Endothelial cell of umbilical vein (primary cell): ENCODE measurements around the gene SLC22A4. TPM values are rescaled to one million over a fixed set of nuclear protein-coding genes. Genes with fewer than 3 reads are reported as not detected.

Experiments used
- BruUV-seq: library from RNA; stranded (reverse); fragments of 400-500 nt; replicated peaks from 2 replicates; lab custom pipeline; 2021; lab: Mats Ljungman, UMichigan
- CTCF ChIA-PET: fragments of 300-600, 350-600 bp; sonication (Branson Sonifier 250); formaldehyde crosslinking; loops from one replicate; lab custom pipeline; 2021; ENCODE audit warnings: antibody characterized with exemption, inconsistent platforms; lab: Charles Lee
- POLR2A ChIA-PET: fragments of 300-600, 350-600 bp; sonication (Branson Sonifier 250); formaldehyde crosslinking; loops from one replicate; lab custom pipeline; 2021; ENCODE audit warnings: antibody characterized with exemption, inconsistent platforms; lab: Charles Lee
- DNase-seq: peaks from one replicate; pipeline ENCODE4 v3.0.0-alpha.2; 2011; ENCODE audit warnings: low read depth, low spot score
- FAIRE-seq: peaks from 2 replicates; lab custom pipeline; 2011; peaks lifted over from hg19 to GRCh38; lab: Jason Lieb, UNC
- H2AFZ ChIP-seq: 2 replicates; pipeline ENCODE4 v1.6.0; 2012; ENCODE audit warnings: low read depth, low read length, control low read depth, inconsistent platforms
- H3K27ac ChIP-seq: 2 replicates; pipeline ENCODE4 v1.5.1; 2011; ENCODE audit warnings: low read depth, mild to moderate bottlenecking, control low read depth, low read length, moderate library complexity; ENCODE audit not compliant: insufficient read depth
- H3K27me3 ChIP-seq, 2 experiments: 2 replicates each; pipeline versions ENCODE4 v1.6.0 to v1.6.1; 2011; ENCODE audit warnings: low read length in 2 of 2, mixed read lengths in 1 of 2; ENCODE audit not compliant: control insufficient read depth in 2 of 2, insufficient read depth in 2 of 2
- H3K36me3 ChIP-seq, 2 experiments: 2 replicates in 1 of 2; 3 replicates in 1 of 2; pipeline ENCODE4 v1.5.1; 2011; ENCODE audit warnings: low read length in 2 of 2, mild to moderate bottlenecking in 1 of 2, moderate library complexity in 1 of 2; ENCODE audit not compliant: control insufficient read depth in 2 of 2, insufficient read depth in 2 of 2; ENCODE audit errors: extremely low read depth in 1 of 2
- H3K4me1 ChIP-seq: 3 replicates; pipeline ENCODE4 v1.5.1; 2011; ENCODE audit warnings: mild to moderate bottlenecking, low read length; ENCODE audit not compliant: control insufficient read depth, insufficient read depth; ENCODE audit errors: extremely low read depth
- H3K4me2 ChIP-seq: 2 replicates; pipeline ENCODE4 v1.6.1; 2011; ENCODE audit warnings: low read length, control low read depth, mixed read lengths; ENCODE audit not compliant: insufficient read depth
- H3K4me3 ChIP-seq, 3 experiments: fragments of 200-600 bp in 1 of 3; sonication (generic), shearing (Covaris generic) in 1 of 3; replicated peaks in 1 of 3; 2 replicates each; pipeline ENCODE4 v1.5.1; 2011 to 2016; ENCODE audit warnings: control low read depth in 3 of 3, low read length in 3 of 3, mild to moderate bottlenecking in 2 of 3, inconsistent platforms in 1 of 3, low read depth in 1 of 3, moderate library complexity in 1 of 3; ENCODE audit not compliant: insufficient read depth in 1 of 3
- H3K79me2 ChIP-seq: 2 replicates; pipeline ENCODE4 v1.6.0; 2012; ENCODE audit warnings: low read length, inconsistent platforms; ENCODE audit not compliant: control insufficient read depth, insufficient read depth
- H3K9ac ChIP-seq: replicated peaks from 2 replicates; pipeline ENCODE3; 2011; ENCODE audit warnings: low read length, control low read depth; ENCODE audit not compliant: insufficient read depth; ENCODE audit errors: extremely low read depth
- H3K9me1 ChIP-seq: replicated peaks from 3 replicates; pipeline ENCODE4 v1.6.0; 2011; ENCODE audit warnings: mild to moderate bottlenecking, low read length; ENCODE audit not compliant: control insufficient read depth, insufficient read depth; ENCODE audit errors: extremely low read depth
- H3K9me3 ChIP-seq: replicated peaks from 2 replicates; pipeline ENCODE4 v1.5.1; 2012; ENCODE audit warnings: low read length, inconsistent platforms; ENCODE audit not compliant: control insufficient read depth, insufficient read depth
- H4K20me1 ChIP-seq: replicated peaks from 2 replicates; pipeline ENCODE3; 2011; ENCODE audit warnings: mild to moderate bottlenecking, low read length; ENCODE audit not compliant: control insufficient read depth, insufficient read depth; ENCODE audit errors: extremely low read depth
- FOS ChIP-seq: IDR thresholded peaks from 2 replicates; pipeline ENCODE4 v1.6.1; 2011; ENCODE audit warnings: mild to moderate bottlenecking, low read length, moderate library complexity, borderline replicate concordance; ENCODE audit not compliant: insufficient read depth
- GATA2 ChIP-seq: IDR thresholded peaks from 2 replicates; pipeline ENCODE4 v1.7.0; 2011; ENCODE audit warnings: low read depth, mild to moderate bottlenecking, moderate library complexity, mixed read lengths, low read length; ENCODE audit not compliant: insufficient read length, insufficient read depth
- JUN ChIP-seq: IDR thresholded peaks from 2 replicates; pipeline ENCODE4 v1.6.1; 2011; ENCODE audit warnings: borderline replicate concordance, low read depth; ENCODE audit not compliant: insufficient read length, insufficient read depth
- MYC ChIP-seq: IDR thresholded peaks from one replicate; pipeline ENCODE4 v1.6.1; 2011; ENCODE audit warnings: mild to moderate bottlenecking, low read depth, low read length
- POLR2A ChIP-seq: IDR thresholded peaks from 2 replicates; pipeline ENCODE4 v1.6.1; 2012; ENCODE audit warnings: low read depth, mild to moderate bottlenecking, control low read depth, low read length
- POLR2AphosphoS5 ChIP-seq: IDR thresholded peaks from 2 replicates; pipeline ENCODE4 v1.6.1; 2012; ENCODE audit warnings: low read depth, mild to moderate bottlenecking, control low read depth, low read length, moderate library complexity; ENCODE audit not compliant: insufficient read depth
- dilution Hi-C: fragments of 300-500 bp; cut with MboI; formaldehyde crosslinking; loops from one replicate; pipeline ENCODE4 v1.15.0; 2019; ENCODE audit warnings: low sequenced_read_pairs; ENCODE audit not compliant: extremely low pct_ligation_motif_present
- intact Hi-C: fragments of 100-400 bp; cut with micrococcal nuclease; formaldehyde crosslinking; loops from one replicate; pipeline ENCODE4 v1.10.0; 2022
- polyA plus RNA-seq, 4 experiments: library from polyadenylated mRNA; depleted of rRNA in 3 of 4; stranded (reverse) in 3 of 4; unstranded in 1 of 4; fragments of >200 nt; gene quantifications; 2 replicates each; pipeline versions ENCODE4 v1.2.1 to v1.2.3, GENCODE V29; 2011 to 2012; ENCODE audit warnings: missing spikeins in 1 of 4
- total RNA-seq: library from RNA; stranded (reverse); gene quantifications from 2 replicates; pipeline ENCODE4 v1.2.3, GENCODE V29; 2021
- TF ChIP-seq, protein P1 (sequence below): IDR thresholded peaks from 2 replicates; pipeline ENCODE4 v1.6.1; 2011; ENCODE audit not compliant: insufficient read depth, insufficient read length
- TF ChIP-seq, protein P2 (sequence below), 2 donors: IDR thresholded peaks; 1 replicate in 1 of 2; 2 replicates in 1 of 2; pipeline ENCODE4 v1.5.1; 2011; ENCODE audit warnings: low read length in 2 of 2, mild to moderate bottlenecking in 2 of 2, moderate library complexity in 2 of 2, control low read depth in 1 of 2, inconsistent platforms in 1 of 2, low read depth in 1 of 2; ENCODE audit not compliant: insufficient read depth in 1 of 2; ENCODE audit errors: extremely low read depth in 1 of 2

Gene SLC22A4
- total and polyA plus RNA-seq, 2 donors (not counting 3 experiments of a cell fraction or from before 2014, with no cell fraction given): 4.9 to 6.9 TPM

DNA sequence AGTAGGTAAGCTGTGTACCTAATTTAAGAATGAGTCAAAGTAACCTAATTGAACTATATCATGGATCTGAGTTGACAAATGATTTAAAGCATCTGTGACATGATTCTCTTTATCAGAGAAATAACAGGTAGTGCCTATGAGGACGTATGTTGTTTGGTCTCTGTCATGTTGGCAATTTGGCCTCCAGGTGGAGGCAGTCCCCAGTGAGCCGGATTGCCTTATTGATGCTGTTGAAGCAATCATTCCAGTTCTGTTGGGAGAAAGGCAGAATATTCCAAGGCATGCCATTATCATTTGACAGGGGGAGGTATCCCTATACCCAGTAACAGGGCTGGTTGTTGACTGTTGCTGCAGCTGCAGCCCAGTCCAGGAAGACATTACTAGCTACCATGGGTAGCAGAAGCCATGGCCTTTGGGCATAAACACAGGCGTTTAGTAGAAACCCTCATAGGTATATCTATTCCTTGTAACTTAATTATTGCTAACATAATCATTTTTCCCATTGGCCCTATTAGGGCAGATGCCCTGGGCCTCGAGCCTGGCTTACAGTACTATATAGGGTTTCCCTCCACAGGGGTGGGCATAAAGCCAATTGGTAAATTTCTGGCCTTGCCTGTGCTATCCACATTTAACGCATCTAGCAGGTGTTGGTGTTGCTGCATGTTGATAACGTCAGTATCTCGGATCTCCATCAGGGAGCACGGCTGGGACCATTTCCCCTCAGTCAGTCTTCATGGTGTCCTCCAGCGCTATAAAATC lies 12.2 kb upstream of the SLC22A4 start:
- FAIRE-seq (no peak), DNase-seq (no peak)
- ChIA-PET CTCF (interaction anchor here (1.0 to 2.7 kb wide), 6 partner anchors 9 to 87 kb away, joined by 3 to 21 read pairs (median 4); partner anchors contain the start of genes SLC22A4 and SLC22A5), POLR2A (interaction anchor here (1.2 kb wide), 1 partner anchor 12 kb away, joined by 5 read pairs; the partner anchor contains the start of gene SLC22A4)
- peaks cover 0 to 2% of the 10 kb centered on the region in 2 experiments for H3K27me3 ChIP-seq
- no peaks in the 10 kb centered on the region for H3K4me1 ChIP-seq
- TF ChIP-seq POLR2A (no peak), FOS (no peak), POLR2AphosphoS5 (no peak), MYC (no peak), GATA2 (no peak), JUN (no peak)
- TF ChIP-seq, protein P1, sequence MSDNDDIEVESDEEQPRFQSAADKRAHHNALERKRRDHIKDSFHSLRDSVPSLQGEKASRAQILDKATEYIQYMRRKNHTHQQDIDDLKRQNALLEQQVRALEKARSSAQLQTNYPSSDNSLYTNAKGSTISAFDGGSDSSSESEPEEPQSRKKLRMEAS: no peak
- TF ChIP-seq, protein P2, sequence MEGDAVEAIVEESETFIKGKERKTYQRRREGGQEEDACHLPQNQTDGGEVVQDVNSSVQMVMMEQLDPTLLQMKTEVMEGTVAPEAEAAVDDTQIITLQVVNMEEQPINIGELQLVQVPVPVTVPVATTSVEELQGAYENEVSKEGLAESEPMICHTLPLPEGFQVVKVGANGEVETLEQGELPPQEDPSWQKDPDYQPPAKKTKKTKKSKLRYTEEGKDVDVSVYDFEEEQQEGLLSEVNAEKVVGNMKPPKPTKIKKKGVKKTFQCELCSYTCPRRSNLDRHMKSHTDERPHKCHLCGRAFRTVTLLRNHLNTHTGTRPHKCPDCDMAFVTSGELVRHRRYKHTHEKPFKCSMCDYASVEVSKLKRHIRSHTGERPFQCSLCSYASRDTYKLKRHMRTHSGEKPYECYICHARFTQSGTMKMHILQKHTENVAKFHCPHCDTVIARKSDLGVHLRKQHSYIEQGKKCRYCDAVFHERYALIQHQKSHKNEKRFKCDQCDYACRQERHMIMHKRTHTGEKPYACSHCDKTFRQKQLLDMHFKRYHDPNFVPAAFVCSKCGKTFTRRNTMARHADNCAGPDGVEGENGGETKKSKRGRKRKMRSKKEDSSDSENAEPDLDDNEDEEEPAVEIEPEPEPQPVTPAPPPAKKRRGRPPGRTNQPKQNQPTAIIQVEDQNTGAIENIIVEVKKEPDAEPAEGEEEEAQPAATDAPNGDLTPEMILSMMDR (IDR thresholded peaks at IDR 0.05; ENCODE audit: extremely low read depth in 1 of 2, insufficient read depth in 1 of 2, low read depth in 1 of 2, low read length in 2 of 2): no peak
- no peaks in the 10 kb centered on the region for H3K36me3 ChIP-seq
- no peak overlapping the region for H3K27ac ChIP-seq
- BruUV-seq: no TSS peak
- H3K9me3 ChIP-seq: no peaks in the 10 kb centered on the region
- H3K4me3 ChIP-seq: no peak overlapping the region
- H2AFZ ChIP-seq: no peak overlapping the region
- H3K79me2 ChIP-seq: no peaks in the 10 kb centered on the region
- H4K20me1 ChIP-seq: no peaks in the 10 kb centered on the region
- dilution Hi-C loops: no loop called here
- H3K4me2 ChIP-seq: no peak overlapping the region
- H3K9me1 ChIP-seq: no peaks in the 10 kb centered on the region
- intact Hi-C loops: no loop called here
- no peak overlapping the region for H3K9ac ChIP-seq
